Activated CD4-positive, alpha-beta memory T cell treated with anti-CD3 and anti-CD28 coated beads, Interleukin-2, amount 10 ng/mL, durations not matched to agents 7 days and 5 days (primary cell): Measurements from ENCODE around the gene LGALS7B. TPM values are rescaled to one million over a fixed set of nuclear protein-coding genes. Genes with fewer than 3 reads are reported as not detected.
A peak's percentile ranks its signal among the peaks of the same experiment; 100 is the strongest.
"Not testable (repeated sequence)": the region's sequence is repeated elsewhere in the genome, so short reads cannot be mapped to it uniquely, and the experiment has no call there.

ENCODE experiments used
- CTCF ChIA-PET: fragments of 350-600 bp; sonication (Branson Sonifier 250); formaldehyde crosslinking; loops from one replicate; lab custom pipeline; 2021; ENCODE audit warnings: antibody characterized with exemption, inconsistent platforms; lab: Charles Lee
- POLR2A ChIA-PET: fragments of 350-600 bp; sonication (Branson Sonifier 250); formaldehyde crosslinking; loops from one replicate; lab custom pipeline; 2021; ENCODE audit warnings: antibody characterized with exemption; lab: Charles Lee
- DNase-seq: peaks from one replicate; pipeline ENCODE4 v3.0.0-alpha.2; 2020
- H3K27ac Mint-ChIP-seq: one replicate; pipeline ENCODE4 v1.8.0; 2021; ENCODE audit warnings: mild to moderate bottlenecking, mixed read lengths
- H3K27me3 Mint-ChIP-seq: one replicate; pipeline ENCODE4 v1.8.0; 2021; ENCODE audit warnings: mixed read lengths
- H3K36me3 Mint-ChIP-seq: one replicate; pipeline ENCODE4 v1.8.0; 2021; ENCODE audit warnings: low read depth, mixed read lengths
- H3K4me1 Mint-ChIP-seq: one replicate; pipeline ENCODE4 v1.8.0; 2021; ENCODE audit warnings: mixed read lengths
- H3K4me3 Mint-ChIP-seq: one replicate; pipeline ENCODE4 v1.8.0; 2021; ENCODE audit warnings: mild to moderate bottlenecking, mixed read lengths
- H3K9me3 Mint-ChIP-seq: one replicate; pipeline ENCODE4 v1.8.0; 2021; ENCODE audit warnings: mixed read lengths
- total RNA-seq, 2 experiments: library from RNA; stranded (reverse); gene quantifications; one replicate each; pipeline ENCODE4 v1.2.3, GENCODE V29; 2021

LGALS7B gene
- total RNA-seq, 2 experiments from 2014 or later: not detected

- ChIA-PET POLR2A (interaction anchor here (0.8 kb wide), 1 partner anchor 28 kb away, joined by 3 read pairs; no protein-coding TSS in a partner anchor), CTCF (interaction anchor here (0.5 to 0.7 kb wide), 3 partner anchors 108 to 357 kb away, joined by 3 read pairs; no protein-coding TSS in a partner anchor)
- Mint-ChIP-seq H3K36me3 (peaks cover 58% of the 10 kb centered on the region), H3K4me3 (no peak overlapping the region), H3K27me3 (no peaks in the 10 kb centered on the region), H3K9me3 (peaks cover 6% of the 10 kb centered on the region), H3K27ac (no peak overlapping the region), H3K4me1 (peaks cover 2% of the 10 kb centered on the region)
- no peak for DNase-seq
Measured at GRCh38 chr19:38819231-38819920, 30.4 kb downstream of the LGALS7B start.

- POLR2A ChIA-PET: interaction anchor here (1.2 to 2.3 kb wide), 2 partner anchors 10 to 17 kb away, joined by 3 to 6 read pairs; partner anchors contain the start of gene ECH1
- H3K36me3 Mint-ChIP-seq: peaks cover 63% of the 10 kb centered on the region
- H3K9me3 Mint-ChIP-seq, H3K4me1 Mint-ChIP-seq, H3K4me3 Mint-ChIP-seq, H3K27me3 Mint-ChIP-seq, DNase-seq, H3K27ac Mint-ChIP-seq: not testable (repeated sequence)
- CTCF ChIA-PET: interaction anchor here (2.5 kb wide), 1 partner anchor 110 kb away, joined by 8 read pairs; the partner anchor contains the start of genes MRPS12 and SARS2
Measured at GRCh38 chr19:38821230-38821825, 32.3 kb downstream of the LGALS7B start.

- peaks cover 17% of the 10 kb centered on the region for H3K4me1 Mint-ChIP-seq
- peaks cover 69% of the 10 kb centered on the region for H3K36me3 Mint-ChIP-seq
- H3K4me3 Mint-ChIP-seq, CTCF ChIA-PET, H3K9me3 Mint-ChIP-seq, POLR2A ChIA-PET, H3K27ac Mint-ChIP-seq, DNase-seq, H3K27me3 Mint-ChIP-seq: not testable (repeated sequence)
Measured at GRCh38 chr19:38825936-38826335, 36.9 kb downstream of the LGALS7B start.

- peaks cover 6% of the 10 kb centered on the region for H3K9me3 Mint-ChIP-seq
- ChIA-PET POLR2A (no interaction called here), CTCF (interaction anchor here (1.2 kb wide), 1 partner anchor 424 kb away, joined by 3 read pairs; the partner anchor contains the start of gene FAM98C)
- H3K36me3 Mint-ChIP-seq: peaks cover 69% of the 10 kb centered on the region
- H3K4me3 Mint-ChIP-seq: no peak overlapping the region
- peaks cover 24% of the 10 kb centered on the region for H3K4me1 Mint-ChIP-seq
- DNase-seq: no peak
- H3K27me3 Mint-ChIP-seq: no peaks in the 10 kb centered on the region
- H3K27ac Mint-ChIP-seq: peak overlapping the region; percentile 21
Measured at GRCh38 chr19:38826856-38827551, 38.0 kb downstream of the LGALS7B start.

- H3K9me3 Mint-ChIP-seq, H3K4me3 Mint-ChIP-seq, DNase-seq, H3K27me3 Mint-ChIP-seq, H3K27ac Mint-ChIP-seq: not testable (repeated sequence)
- Mint-ChIP-seq H3K4me1 (peaks cover 34% of the 10 kb centered on the region), H3K36me3 (peaks cover 48% of the 10 kb centered on the region)
- ChIA-PET POLR2A (interaction anchor here (0.9 kb wide), 1 partner anchor 71 kb away, joined by 3 read pairs; the partner anchor contains the start of gene NFKBIB), CTCF (interaction anchor here (0.6 kb wide), 1 partner anchor 316 kb away, joined by 3 read pairs; no protein-coding TSS in a partner anchor)
Measured at GRCh38 chr19:38829203-38829602, 40.2 kb downstream of the LGALS7B start.

GRCh38 chr19:38830039-38830733 lies 41.2 kb downstream of the LGALS7B start:
- Mint-ChIP-seq H3K27ac (peak overlapping the region; percentile 80), H3K9me3 (no peaks in the 10 kb centered on the region), H3K4me1 (peaks cover 34% of the 10 kb centered on the region), H3K4me3 (peak overlapping the region; percentile 85), H3K36me3 (peaks cover 41% of the 10 kb centered on the region), H3K27me3 (no peaks in the 10 kb centered on the region)
- ChIA-PET POLR2A (interaction anchor here (0.9 to 4.6 kb wide), 3 partner anchors 12 to 70 kb away, joined by 3 to 34 read pairs (median 6); partner anchors contain the start of gene NFKBIB), CTCF (interaction anchor here (1.9 to 2.3 kb wide), 2 partner anchors 100 to 427 kb away, joined by 13 to 15 read pairs; partner anchors contain the start of genes FAM98C, MRPS12 and SARS2)
- no peak for DNase-seq

GRCh38 chr19:38831142-38831605 lies 42.2 kb downstream of the LGALS7B start:
- no peaks in the 10 kb centered on the region for H3K9me3 Mint-ChIP-seq
- H3K27me3 Mint-ChIP-seq: no peaks in the 10 kb centered on the region
- ChIA-PET POLR2A (interaction anchor here (0.8 to 4.6 kb wide), 13 partner anchors 9 to 457 kb away, joined by 3 to 34 read pairs (median 6); partner anchors contain the start of genes NFKBIB, PSMD8 and RINL), CTCF (interaction anchor here (0.7 to 2.3 kb wide), 9 partner anchors 9 to 428 kb away, joined by 3 to 15 read pairs (median 10); partner anchors contain the start of genes FAM98C, MRPS12, NFKBIB and SARS2)
- no peak for DNase-seq
- H3K27ac Mint-ChIP-seq: peak overlapping the region; percentile 80
- H3K36me3 Mint-ChIP-seq: peaks cover 42% of the 10 kb centered on the region
- peaks cover 34% of the 10 kb centered on the region for H3K4me1 Mint-ChIP-seq
- H3K4me3 Mint-ChIP-seq: peak overlapping the region; percentile 85

GRCh38 chr19:38833092-38833425 lies 44.1 kb downstream of the LGALS7B start:
- H3K36me3 Mint-ChIP-seq: peaks cover 45% of the 10 kb centered on the region
- DNase-seq: no peak
- H3K4me1 Mint-ChIP-seq: peaks cover 32% of the 10 kb centered on the region
- no peaks in the 10 kb centered on the region for H3K9me3 Mint-ChIP-seq
- H3K27ac Mint-ChIP-seq: no peak overlapping the region
- H3K27me3 Mint-ChIP-seq: no peaks in the 10 kb centered on the region
- ChIA-PET POLR2A (interaction anchor here (1.0 to 4.6 kb wide), 5 partner anchors 9 to 98 kb away, joined by 3 to 34 read pairs (median 8); partner anchors contain the start of gene RINL), CTCF (interaction anchor here (1.2 to 1.5 kb wide), 2 partner anchors 12 to 31 kb away, joined by 3 read pairs; no protein-coding TSS in a partner anchor)
- no peak overlapping the region for H3K4me3 Mint-ChIP-seq

- ChIA-PET CTCF (interaction anchor here (0.7 kb wide), 1 partner anchor 35 kb away, joined by 3 read pairs; no protein-coding TSS in a partner anchor), POLR2A (interaction anchor here (1.0 to 4.6 kb wide), 6 partner anchors 8 to 99 kb away, joined by 3 to 34 read pairs (median 4); no protein-coding TSS in a partner anchor)
- DNase-seq: no peak
- Mint-ChIP-seq H3K4me1 (peaks cover 37% of the 10 kb centered on the region), H3K27ac (peak overlapping the region; percentile 45), H3K4me3 (no peak overlapping the region), H3K36me3 (peaks cover 51% of the 10 kb centered on the region), H3K9me3 (no peaks in the 10 kb centered on the region), H3K27me3 (no peaks in the 10 kb centered on the region)
Measured at GRCh38 chr19:38834104-38834490, 45.1 kb downstream of the LGALS7B start.

GRCh38 chr19:38834590-38834989 lies 45.6 kb downstream of the LGALS7B start:
- Mint-ChIP-seq H3K36me3 (peaks cover 53% of the 10 kb centered on the region), H3K4me1 (peaks cover 42% of the 10 kb centered on the region), H3K27me3 (no peaks in the 10 kb centered on the region), H3K4me3 (no peak overlapping the region), H3K9me3 (no peaks in the 10 kb centered on the region), H3K27ac (peak overlapping the region; percentile 45)
- no peak for DNase-seq
- POLR2A ChIA-PET: interaction anchor here (1.3 to 4.6 kb wide), 5 partner anchors 8 to 100 kb away, joined by 3 to 34 read pairs (median 4); no protein-coding TSS in a partner anchor
- CTCF ChIA-PET: no interaction called here

GRCh38 chr19:38836159-38836982 lies 47.4 kb downstream of the LGALS7B start:
- Mint-ChIP-seq H3K4me3 (no peak overlapping the region), H3K36me3 (peaks cover 57% of the 10 kb centered on the region), H3K27me3 (no peaks in the 10 kb centered on the region), H3K27ac (peak overlapping the region; percentile 52), H3K9me3 (no peaks in the 10 kb centered on the region), H3K4me1 (peaks cover 40% of the 10 kb centered on the region)
- ChIA-PET CTCF (no interaction called here), POLR2A (interaction anchor here (0.8 to 1.1 kb wide), 2 partner anchors 8 to 22 kb away, joined by 3 to 4 read pairs; no protein-coding TSS in a partner anchor)
- no peak for DNase-seq
